ENCODE results near the gene CASQ2.

CASQ2 gene

DNA sequence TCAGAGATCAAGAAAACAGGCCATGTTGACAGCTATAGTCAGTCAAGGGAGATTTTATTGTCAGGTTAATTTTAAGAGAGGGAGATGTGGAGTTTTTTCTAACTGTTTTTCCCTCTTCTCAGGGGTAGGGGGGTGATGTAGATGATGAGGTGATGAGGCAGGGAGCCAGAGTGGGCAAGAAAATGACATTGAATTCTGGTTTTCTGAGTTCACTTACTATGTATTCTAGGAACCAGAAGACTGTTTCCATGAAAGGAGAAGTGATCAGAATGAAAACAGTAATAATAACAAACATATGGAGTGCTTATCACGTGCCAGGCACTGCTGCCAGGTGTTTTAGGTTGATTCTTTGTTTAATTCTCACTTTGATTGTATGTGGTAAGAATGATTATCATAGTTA is 40.2 kb downstream of the CASQ2 start:
- in situ Hi-C loops (cut with MboI; ENCODE audit: low sequenced_read_pairs, unreplicated experiment), result no loop called here
- DNase-seq (ENCODE audit: low spot score), result no peak
- TF ChIP-seq, protein P1, sequence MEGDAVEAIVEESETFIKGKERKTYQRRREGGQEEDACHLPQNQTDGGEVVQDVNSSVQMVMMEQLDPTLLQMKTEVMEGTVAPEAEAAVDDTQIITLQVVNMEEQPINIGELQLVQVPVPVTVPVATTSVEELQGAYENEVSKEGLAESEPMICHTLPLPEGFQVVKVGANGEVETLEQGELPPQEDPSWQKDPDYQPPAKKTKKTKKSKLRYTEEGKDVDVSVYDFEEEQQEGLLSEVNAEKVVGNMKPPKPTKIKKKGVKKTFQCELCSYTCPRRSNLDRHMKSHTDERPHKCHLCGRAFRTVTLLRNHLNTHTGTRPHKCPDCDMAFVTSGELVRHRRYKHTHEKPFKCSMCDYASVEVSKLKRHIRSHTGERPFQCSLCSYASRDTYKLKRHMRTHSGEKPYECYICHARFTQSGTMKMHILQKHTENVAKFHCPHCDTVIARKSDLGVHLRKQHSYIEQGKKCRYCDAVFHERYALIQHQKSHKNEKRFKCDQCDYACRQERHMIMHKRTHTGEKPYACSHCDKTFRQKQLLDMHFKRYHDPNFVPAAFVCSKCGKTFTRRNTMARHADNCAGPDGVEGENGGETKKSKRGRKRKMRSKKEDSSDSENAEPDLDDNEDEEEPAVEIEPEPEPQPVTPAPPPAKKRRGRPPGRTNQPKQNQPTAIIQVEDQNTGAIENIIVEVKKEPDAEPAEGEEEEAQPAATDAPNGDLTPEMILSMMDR (IDR thresholded peaks at IDR 0.05; ENCODE audit: borderline replicate concordance, control extremely low read depth, extremely low read depth, insufficient read depth, missing control alignments), result no peak

GRCh38 chr1:115727706-115728249 is 40.7 kb downstream of the CASQ2 start:
- TF ChIP-seq, protein P1 (IDR thresholded peaks at IDR 0.05; ENCODE audit: borderline replicate concordance, control extremely low read depth, extremely low read depth, insufficient read depth, missing control alignments), result no peak
- in situ Hi-C loops (cut with MboI; ENCODE audit: low sequenced_read_pairs, unreplicated experiment), result no loop called here
- DNase-seq (ENCODE audit: low spot score), result no peak

GRCh38 chr1:115726570-115726969 is 41.9 kb downstream of the CASQ2 start:
- TF ChIP-seq, protein P1 (IDR thresholded peaks at IDR 0.05; ENCODE audit: borderline replicate concordance, control extremely low read depth, extremely low read depth, insufficient read depth, missing control alignments), result no peak
- in situ Hi-C loops (cut with MboI; ENCODE audit: low sequenced_read_pairs, unreplicated experiment), result no loop called here
- no peak for DNase-seq (ENCODE audit: low spot score)

- in situ Hi-C loops (cut with MboI; ENCODE audit: low sequenced_read_pairs, unreplicated experiment), result no loop called here
- TF ChIP-seq, protein P1 (IDR thresholded peaks at IDR 0.05; ENCODE audit: borderline replicate concordance, control extremely low read depth, extremely low read depth, insufficient read depth, missing control alignments), result no peak
- DNase-seq (ENCODE audit: low spot score), result no peak
Measured at GRCh38 chr1:115726161-115726560, 42.4 kb downstream of the CASQ2 start.

GRCh38 chr1:115725600-115725999 is 42.9 kb downstream of the CASQ2 start:
- in situ Hi-C loops (cut with MboI; ENCODE audit: low sequenced_read_pairs, unreplicated experiment), result no loop called here
- DNase-seq (ENCODE audit: low spot score), result no peak
- TF ChIP-seq, protein P1 (IDR thresholded peaks at IDR 0.05; ENCODE audit: borderline replicate concordance, control extremely low read depth, extremely low read depth, insufficient read depth, missing control alignments), result no peak

DNA sequence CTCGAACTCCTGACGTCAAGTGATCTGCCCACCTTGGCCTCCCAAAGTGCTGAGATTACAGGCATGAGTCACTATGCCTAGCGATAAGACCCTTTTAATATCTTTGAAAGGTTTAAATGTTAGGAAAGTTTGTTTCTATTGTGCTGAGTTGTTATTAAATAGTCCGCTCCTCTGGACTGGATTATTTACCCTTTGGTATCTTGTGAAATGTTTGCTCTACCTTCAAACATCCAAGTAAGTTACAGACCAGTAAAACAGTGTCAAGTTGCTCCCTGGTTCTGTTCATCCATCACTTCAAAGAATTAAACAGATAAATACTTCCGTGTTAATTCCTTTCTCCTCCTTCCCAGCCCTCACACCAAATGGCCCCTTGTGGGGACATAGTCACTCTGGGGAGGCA is 44.8 kb downstream of the CASQ2 start:
- DNase-seq (ENCODE audit: low spot score), result no peak
- in situ Hi-C loops (cut with MboI; ENCODE audit: low sequenced_read_pairs, unreplicated experiment), result no loop called here
- TF ChIP-seq, protein P1 (IDR thresholded peaks at IDR 0.05; ENCODE audit: borderline replicate concordance, control extremely low read depth, extremely low read depth, insufficient read depth, missing control alignments), result no peak
